ENCODE data around the gene LRRC9.
"Not testable (repeated sequence)": the region's sequence is repeated elsewhere in the genome, so short reads cannot be mapped to it uniquely, and the experiment has no call there.

The LRRC9 gene

DNA sequence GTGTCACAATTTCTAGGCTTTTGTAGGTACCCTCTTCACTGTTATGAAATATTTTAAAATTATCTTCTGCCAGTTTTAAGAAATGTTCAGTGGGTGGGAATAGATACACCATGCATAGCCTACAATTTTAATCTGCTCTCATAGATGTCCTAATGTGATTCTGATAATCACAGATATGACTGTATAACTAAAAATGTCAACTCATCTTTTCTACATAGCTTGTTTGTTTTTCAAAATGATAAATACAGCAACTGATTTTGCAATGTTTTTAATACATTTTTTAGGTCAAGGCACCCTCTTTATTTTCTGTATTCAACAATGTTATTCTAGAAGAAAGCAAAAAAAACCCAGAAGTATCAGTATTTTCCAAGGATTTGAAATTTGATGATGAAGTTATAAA is 61.6 kb downstream of the LRRC9 start:
- no peaks in the 10 kb centered on the region for H3K27me3 ChIP-seq
- no peaks in the 10 kb centered on the region for H3K36me3 ChIP-seq
- no peaks in the 10 kb centered on the region for H3K4me1 ChIP-seq
- no peak for TF ChIP-seq Cebpa-rat (IDR thresholded peaks at IDR 0.05)
- H3K9me3 ChIP-seq (replicated peaks in 1 of 11), result no peaks in the 10 kb centered on the region
- H3K4me2 ChIP-seq, result no peak overlapping the region
- no peak overlapping the region for H3K9ac ChIP-seq
- H3K27ac ChIP-seq, result no peak overlapping the region
- no peaks in the 10 kb centered on the region for H4K20me1 ChIP-seq
- no peak overlapping the region for H3K4me3 ChIP-seq

DNA sequence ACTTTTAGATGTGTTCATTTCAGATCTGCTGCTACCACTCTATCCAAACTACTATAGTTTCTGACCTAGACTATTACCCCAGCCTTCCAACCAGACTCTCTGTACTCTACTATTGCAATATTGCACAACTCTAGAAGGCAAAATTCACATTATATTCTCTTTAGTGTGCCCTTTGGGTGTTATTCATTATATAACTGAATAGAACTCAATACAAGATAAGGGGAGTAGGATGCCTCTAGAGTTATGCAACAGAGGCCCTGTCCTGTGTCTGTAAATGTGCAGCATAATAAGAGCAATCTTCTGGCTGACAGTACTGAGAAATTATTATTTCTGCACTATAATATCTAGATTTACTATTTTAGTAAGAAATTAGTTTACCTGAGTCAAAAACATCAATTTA is 63.1 kb downstream of the LRRC9 start:
- no peak overlapping the region for H3K27ac ChIP-seq
- no peaks in the 10 kb centered on the region for H4K20me1 ChIP-seq
- no peak for TF ChIP-seq Cebpa-rat (IDR thresholded peaks at IDR 0.05)
- H3K4me3 ChIP-seq, result no peak overlapping the region
- H3K27me3 ChIP-seq, result no peaks in the 10 kb centered on the region
- H3K36me3 ChIP-seq, result no peaks in the 10 kb centered on the region
- no peak overlapping the region for H3K9ac ChIP-seq
- H3K4me2 ChIP-seq, result no peak overlapping the region
- no peaks in the 10 kb centered on the region for H3K9me3 ChIP-seq (replicated peaks in 1 of 11)
- H3K4me1 ChIP-seq, result no peaks in the 10 kb centered on the region

DNA sequence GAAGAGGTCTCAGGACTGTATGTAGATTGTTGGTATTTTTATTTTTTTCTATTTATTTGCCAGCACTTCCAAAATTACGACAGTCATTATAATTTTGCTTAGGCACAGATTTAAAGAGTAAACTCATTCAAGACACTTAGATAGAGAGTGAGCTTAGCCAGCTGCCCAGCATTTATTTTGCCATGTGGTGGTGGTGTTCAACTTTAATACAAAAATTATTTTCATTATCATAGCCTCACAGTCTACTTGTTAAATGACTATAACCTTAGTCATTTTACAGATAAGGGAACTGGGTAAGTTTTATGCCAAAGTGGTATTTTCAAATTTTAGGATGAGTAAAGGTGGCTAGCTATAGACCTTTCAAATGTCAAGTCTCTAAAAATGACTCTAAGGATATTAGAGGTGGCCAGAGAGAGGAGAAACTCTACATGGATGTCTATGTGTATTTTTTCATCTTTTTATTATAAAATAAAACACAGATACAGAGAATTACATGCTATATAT is 66.7 kb downstream of the LRRC9 start:
- Histone ChIP-seq H4K20me1 (no peaks in the 10 kb centered on the region), H3K27me3 (no peaks in the 10 kb centered on the region), H3K27ac (no peak overlapping the region), H3K4me3 (no peak overlapping the region), H3K9me3 (replicated peaks in 1 of 11) (peaks cover 0 to 5% (median 0%) of the 10 kb centered on the region in 11 experiments; a peak in 1 of 22 replicates), H3K4me2 (no peak overlapping the region), H3K9ac (no peak overlapping the region), H3K36me3 (no peaks in the 10 kb centered on the region), H3K4me1 (no peaks in the 10 kb centered on the region)
- TF ChIP-seq Cebpa-rat (IDR thresholded peaks at IDR 0.05), result no peak

DNA sequence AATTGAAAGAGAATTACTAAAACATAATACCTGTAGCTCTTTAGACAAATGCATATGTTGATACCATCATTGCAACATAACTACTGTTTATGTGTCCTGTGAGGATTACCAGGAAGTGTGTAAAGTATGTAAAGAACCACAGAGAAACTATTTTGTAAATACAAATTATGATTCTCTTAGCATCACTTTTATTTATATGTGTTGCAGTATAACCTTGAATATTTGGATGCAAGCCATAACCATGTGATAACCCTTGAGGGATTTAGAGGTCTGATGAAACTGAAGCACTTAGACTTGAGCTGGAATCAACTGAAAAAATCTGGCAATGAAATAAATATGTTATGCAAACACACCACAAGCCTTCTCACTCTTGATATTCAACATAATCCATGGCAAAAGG is 77.5 kb downstream of the LRRC9 start:
- Histone ChIP-seq H3K9ac (no peak overlapping the region), H3K4me1 (no peaks in the 10 kb centered on the region; a peak in 1 of 20 replicates), H3K27ac (no peak overlapping the region), H3K36me3 (no peaks in the 10 kb centered on the region), H4K20me1 (no peaks in the 10 kb centered on the region), H3K4me3 (no peak overlapping the region), H3K9me3 (replicated peaks in 1 of 11) (no peaks in the 10 kb centered on the region), H3K27me3 (no peaks in the 10 kb centered on the region), H3K4me2 (no peak overlapping the region)
- TF ChIP-seq Cebpa-rat (IDR thresholded peaks at IDR 0.05), result no peak

DNA sequence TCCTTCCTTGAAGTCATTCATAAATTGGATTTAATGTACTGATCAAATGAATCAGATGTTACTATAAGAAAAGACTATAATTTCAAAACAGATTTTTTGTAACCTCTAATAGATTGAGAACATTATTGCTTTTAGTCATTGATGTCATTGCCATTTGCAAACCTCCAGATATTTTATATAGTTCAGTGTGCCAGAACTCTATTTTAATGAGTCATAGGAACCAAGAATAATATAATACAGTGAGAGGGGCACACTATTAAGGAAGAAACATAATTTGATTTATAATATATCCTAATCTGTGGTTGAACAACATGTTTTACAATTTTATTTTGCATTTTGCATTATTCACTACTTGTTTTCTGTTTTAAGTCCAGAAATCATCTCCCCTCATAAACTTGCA is 78.0 kb downstream of the LRRC9 start:
- Histone ChIP-seq H3K27ac (no peak overlapping the region), H3K27me3 (no peaks in the 10 kb centered on the region), H3K9ac (no peak overlapping the region), H3K4me1 (no peaks in the 10 kb centered on the region; a peak in 1 of 20 replicates), H3K9me3 (replicated peaks in 1 of 11) (no peaks in the 10 kb centered on the region), H3K4me3 (no peak overlapping the region), H3K4me2 (no peak overlapping the region), H3K36me3 (no peaks in the 10 kb centered on the region), H4K20me1 (no peaks in the 10 kb centered on the region)
- no peak for TF ChIP-seq Cebpa-rat (IDR thresholded peaks at IDR 0.05)

DNA sequence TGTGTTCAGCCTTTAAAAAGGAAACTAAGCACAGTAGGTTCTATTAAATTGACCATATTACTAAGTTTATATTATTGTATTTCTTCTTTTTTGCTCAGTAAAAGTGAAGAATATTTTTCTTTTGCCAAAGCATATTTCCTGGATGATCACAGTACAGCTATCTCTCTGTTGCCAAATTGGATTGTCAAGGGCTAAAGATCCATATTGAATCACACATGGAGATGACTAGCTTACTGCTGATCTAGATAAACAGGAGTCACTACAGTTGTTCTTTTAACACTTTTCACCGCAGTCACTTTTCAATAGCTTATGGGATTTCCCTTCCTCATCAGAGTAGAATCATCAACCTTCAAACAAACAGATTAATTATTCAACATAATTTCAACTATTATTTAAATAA is 78.6 kb downstream of the LRRC9 start:
- Histone ChIP-seq H3K4me2 (no peak overlapping the region), H3K4me3 (no peak overlapping the region), H3K27ac (no peak overlapping the region), H3K27me3 (no peaks in the 10 kb centered on the region), H4K20me1 (no peaks in the 10 kb centered on the region), H3K4me1 (no peaks in the 10 kb centered on the region; a peak in 1 of 20 replicates), H3K36me3 (no peaks in the 10 kb centered on the region), H3K9ac (no peak overlapping the region), H3K9me3 (replicated peaks in 1 of 11) (no peaks in the 10 kb centered on the region)
- no peak for TF ChIP-seq Cebpa-rat (IDR thresholded peaks at IDR 0.05)

DNA sequence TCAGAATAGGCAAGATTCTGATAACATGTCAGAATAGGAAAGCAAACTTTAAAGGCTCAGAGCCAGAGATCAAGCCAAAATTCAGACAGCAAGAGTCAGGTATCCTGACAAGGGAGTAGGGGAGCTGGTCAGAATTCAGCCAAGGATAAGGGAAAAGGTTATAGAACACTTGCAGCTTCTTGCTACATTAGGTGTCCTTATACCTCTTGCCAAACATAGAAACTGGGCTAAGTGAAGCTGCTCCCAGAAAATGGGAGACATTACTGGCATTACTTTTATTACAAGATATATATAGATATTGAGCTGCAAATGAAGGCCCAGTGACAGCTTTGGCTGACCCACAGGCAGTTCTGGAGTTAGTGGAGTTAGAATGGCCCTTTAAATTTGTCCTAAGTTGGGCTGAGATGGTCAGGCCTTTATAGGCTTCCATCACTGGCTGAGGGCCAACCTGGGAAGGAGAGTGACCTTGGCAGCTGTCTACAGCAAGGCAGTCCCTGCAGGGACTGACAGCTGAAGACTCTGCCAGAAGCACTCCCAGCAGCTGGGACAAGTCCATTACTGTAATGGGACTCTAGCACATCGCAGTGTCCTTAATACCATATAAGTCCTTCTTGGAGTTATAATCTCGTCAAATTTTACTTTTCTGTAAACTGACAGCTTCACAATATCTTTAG is 83.0 kb downstream of the LRRC9 start:
- Histone ChIP-seq H3K4me1 (no peaks in the 10 kb centered on the region), H3K36me3 (no peaks in the 10 kb centered on the region), H3K4me2 (no peak overlapping the region), H3K9me3 (replicated peaks in 1 of 11) (no peaks in the 10 kb centered on the region), H3K4me3 (no peak overlapping the region), H3K9ac (no peak overlapping the region), H3K27ac (no peak overlapping the region), H3K27me3 (no peaks in the 10 kb centered on the region), H4K20me1 (no peaks in the 10 kb centered on the region)
- no peak for TF ChIP-seq Cebpa-rat (IDR thresholded peaks at IDR 0.05)

DNA sequence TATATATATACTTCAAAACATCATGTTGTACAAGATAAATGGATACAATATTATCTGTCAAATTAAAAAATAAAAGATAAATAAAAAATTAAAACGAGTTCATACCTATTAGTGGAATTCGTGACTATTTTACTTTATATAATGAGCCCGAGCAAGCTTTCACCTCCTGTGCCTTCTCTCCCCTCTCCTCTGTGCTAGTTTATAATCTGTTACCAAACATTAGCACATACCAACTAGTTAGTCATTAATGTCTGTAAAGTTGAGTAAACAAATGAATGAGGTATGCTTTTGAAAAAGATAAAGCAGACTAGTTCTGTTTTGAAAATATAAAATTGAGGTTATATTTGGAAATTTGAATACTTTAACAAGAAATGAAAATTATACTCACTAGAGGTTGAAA is 84.0 kb downstream of the LRRC9 start:
- Histone ChIP-seq H3K4me2 (no peak overlapping the region), H3K27me3 (no peaks in the 10 kb centered on the region), H3K4me3 (no peak overlapping the region), H4K20me1 (no peaks in the 10 kb centered on the region), H3K9ac (no peak overlapping the region), H3K4me1 (no peaks in the 10 kb centered on the region), H3K27ac (no peak overlapping the region), H3K9me3 (replicated peaks in 1 of 11) (peaks cover 0 to under 1% (median 0%) of the 10 kb centered on the region in 11 experiments; a peak in 4 of 22 replicates), H3K36me3 (no peaks in the 10 kb centered on the region)
- TF ChIP-seq Cebpa-rat (IDR thresholded peaks at IDR 0.05), result no peak

DNA sequence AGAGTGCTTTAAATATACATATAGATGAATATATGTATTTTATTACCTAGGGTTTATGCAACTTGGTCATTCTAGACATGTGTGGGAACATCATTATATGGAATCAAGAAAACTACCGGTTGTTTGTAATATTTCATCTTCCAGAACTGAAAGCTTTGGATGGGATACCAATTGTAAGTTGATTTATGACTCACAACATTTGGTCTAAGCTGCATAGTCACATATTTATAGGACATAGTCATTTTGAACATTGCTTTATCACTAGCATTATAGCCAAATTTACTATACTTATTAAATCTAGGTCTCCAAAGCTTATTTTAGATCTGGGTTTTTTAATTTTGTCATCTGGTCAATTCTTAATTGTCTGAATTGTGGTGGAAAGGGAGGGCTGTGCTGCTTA is 88.1 kb downstream of the LRRC9 start:
- H3K27ac ChIP-seq, result no peak overlapping the region
- no peaks in the 10 kb centered on the region for H3K4me1 ChIP-seq
- H4K20me1 ChIP-seq, result no peaks in the 10 kb centered on the region
- H3K4me3 ChIP-seq, result no peak overlapping the region
- H3K27me3 ChIP-seq, result no peaks in the 10 kb centered on the region
- no peaks in the 10 kb centered on the region for H3K36me3 ChIP-seq
- no peak for TF ChIP-seq Cebpa-rat (IDR thresholded peaks at IDR 0.05)
- H3K9ac ChIP-seq, result no peak overlapping the region
- H3K9me3 ChIP-seq (replicated peaks in 1 of 11), result peaks cover 18 to 23% (median 21%) of the 10 kb centered on the region in 11 experiments
- no peak overlapping the region for H3K4me2 ChIP-seq

DNA sequence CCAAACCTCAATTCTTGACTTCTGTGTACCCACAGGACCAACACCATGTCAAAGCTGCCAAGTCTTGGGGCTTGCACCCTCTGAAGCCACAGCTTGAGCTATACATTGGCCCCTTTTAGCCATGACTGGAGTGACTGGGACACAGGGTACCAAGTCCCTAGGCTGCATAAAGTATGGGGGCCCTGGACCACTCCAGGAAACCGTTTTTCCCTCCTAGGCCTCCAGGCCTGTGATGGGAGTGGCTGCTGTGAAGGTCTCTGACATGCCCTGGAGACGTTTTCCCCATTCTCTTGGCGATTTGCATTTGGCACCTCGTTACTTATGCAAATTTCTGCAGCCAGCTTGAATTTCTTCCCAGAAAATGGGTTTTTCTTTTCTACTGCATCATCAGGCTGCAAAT is 90.3 kb downstream of the LRRC9 start:
- H3K4me3 ChIP-seq, H4K20me1 ChIP-seq, H3K27ac ChIP-seq, H3K9ac ChIP-seq, H3K27me3 ChIP-seq, H3K36me3 ChIP-seq, H3K4me2 ChIP-seq, H3K4me1 ChIP-seq: not testable (repeated sequence)
- H3K9me3 ChIP-seq (replicated peaks in 1 of 11), result peaks cover 18 to 24% (median 21%) of the 10 kb centered on the region in 11 experiments

Data from BLaER1 treated with 17β-estradiol and CSF1 and Interleukin-3, amounts not matched to agents 10 nM and 100 nM (cell line).